GM11168 (cell line): ENCODE measurements around the gene PLXNA2.

Experiments
- in situ Hi-C: fragments of 300-500 bp; cut with MboI; formaldehyde crosslinking; loops from one replicate; pipeline ENCODE4 v1.12.0; 2022; ENCODE audit warnings: low sequenced_read_pairs; ENCODE audit not compliant: unreplicated experiment

Gene PLXNA2

DNA sequence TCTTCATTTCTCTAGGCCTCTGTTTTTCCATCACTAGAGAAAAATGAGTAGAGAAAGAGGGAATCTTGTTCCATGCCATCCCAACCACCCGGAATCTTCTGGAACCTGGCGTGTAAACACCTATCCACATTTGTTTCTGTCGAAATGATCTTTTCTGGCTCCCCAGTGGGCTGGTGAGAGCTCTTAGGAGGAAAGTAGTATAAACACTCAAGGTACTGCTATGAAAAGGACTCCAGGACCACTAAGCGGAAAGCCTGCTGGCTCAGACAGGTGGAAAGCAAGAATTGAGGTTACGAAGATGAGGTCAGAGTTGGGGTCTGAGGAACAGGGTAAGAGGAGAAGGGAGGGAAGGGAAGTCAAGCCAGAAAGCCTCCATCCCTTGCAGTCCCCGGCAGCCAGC is 90.8 kb downstream of the PLXNA2 start:
- in situ Hi-C loops, result no loop called here

DNA sequence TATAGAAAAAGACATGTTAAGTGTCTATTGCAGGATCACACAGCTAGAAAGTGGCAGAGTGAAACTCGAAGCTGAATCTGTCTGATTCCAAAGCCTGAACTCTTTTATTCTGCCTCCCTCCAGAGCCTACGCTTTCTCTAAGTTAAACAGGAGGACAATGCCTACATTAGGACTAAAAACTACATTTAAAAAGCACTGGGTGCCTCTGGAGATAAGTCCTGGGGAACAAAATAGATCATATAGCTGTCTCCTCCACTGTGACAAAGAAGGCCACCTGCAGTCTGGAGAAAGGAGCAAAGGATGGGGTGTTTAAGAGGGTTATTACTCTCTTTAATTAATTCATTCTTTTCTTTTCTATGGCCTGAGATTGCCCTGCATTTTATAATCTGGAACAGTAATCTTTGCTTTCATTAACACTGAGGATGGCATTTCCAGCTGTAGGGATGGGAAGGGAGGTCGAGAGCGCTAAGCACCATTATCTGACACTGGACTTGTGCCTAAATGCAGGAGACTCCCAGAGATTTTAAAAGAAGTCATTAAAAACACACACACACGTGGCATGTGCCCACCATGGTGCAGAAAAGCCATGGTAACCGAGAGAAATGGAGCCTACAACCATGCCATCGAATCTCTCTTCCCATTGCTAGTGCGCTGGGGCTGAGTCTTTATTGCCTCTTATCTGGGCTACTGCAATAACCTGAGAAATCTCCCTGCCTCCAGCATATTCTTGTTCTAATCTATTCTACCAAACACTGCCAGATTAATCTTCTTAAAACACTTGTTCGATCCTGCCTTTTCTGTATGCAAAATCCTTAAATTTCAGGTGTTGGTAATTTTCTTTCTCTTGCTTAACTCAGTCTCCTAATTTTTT is 92.2 kb downstream of the PLXNA2 start:
- in situ Hi-C loops, result no loop called here

DNA sequence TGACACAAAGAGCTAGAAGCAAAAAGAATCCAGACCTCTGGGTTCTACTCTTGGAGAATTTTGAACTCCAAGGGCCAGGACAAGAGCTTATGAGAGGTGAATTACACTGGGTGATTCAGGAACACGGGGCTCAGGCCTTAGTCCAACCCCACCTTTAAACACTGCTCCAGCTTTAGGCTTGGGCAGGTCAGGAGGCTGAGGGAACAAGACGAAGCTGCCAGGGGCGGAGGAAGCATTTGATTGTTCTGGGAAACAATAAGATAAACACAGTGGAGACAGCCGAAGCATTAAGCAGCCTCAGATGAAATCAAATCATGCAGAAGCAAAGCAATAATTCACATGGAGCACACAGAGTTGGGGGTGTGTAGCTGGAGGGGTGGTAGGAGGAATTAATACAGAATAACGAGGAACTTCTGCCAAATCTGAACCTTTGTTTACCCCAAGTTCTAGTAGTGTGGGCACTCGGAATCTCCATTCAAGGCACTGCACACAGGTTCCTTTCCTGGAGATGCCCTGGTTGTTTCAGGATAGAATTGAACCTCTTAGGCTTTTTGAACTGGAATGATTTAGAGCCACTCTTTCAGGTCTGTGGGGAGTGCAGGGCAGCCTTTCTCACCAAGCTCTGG is 93.2 kb downstream of the PLXNA2 start:
- in situ Hi-C loops, result no loop called here

DNA sequence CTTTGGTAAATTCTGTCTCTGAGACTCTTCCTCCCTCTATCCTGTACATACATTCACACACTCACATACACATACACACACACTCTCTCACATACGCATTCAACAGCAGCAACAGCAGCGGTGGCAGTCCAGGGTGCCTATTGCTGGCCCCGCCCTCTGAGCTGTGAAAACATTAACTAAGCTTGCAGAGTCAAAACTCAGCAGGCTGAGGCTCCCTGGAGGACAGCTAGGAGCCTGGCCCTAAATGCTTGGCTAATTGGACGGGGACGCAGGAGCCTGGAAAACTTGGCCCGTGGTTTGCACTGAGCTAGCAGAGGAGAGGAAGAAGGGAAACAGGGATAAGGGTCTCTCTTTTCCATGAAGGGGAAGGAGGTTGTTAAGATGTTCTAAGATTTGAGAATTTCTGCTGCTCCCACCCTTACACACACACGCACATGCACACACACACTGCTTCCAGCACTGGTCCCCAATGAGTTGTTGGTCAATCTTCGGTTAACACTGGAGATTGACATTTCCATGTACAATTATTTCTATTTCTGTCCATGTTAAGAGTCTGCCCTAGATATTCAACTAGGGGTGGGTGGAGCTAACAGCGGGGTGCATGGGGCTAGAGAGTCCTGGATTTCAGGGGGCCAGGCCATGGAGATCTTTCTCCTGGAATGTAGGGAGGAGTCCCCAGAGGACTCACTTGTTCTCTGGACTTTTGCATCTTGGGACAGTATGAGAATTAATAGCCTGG is 94.2 kb downstream of the PLXNA2 start:
- in situ Hi-C loops, result no loop called here

DNA sequence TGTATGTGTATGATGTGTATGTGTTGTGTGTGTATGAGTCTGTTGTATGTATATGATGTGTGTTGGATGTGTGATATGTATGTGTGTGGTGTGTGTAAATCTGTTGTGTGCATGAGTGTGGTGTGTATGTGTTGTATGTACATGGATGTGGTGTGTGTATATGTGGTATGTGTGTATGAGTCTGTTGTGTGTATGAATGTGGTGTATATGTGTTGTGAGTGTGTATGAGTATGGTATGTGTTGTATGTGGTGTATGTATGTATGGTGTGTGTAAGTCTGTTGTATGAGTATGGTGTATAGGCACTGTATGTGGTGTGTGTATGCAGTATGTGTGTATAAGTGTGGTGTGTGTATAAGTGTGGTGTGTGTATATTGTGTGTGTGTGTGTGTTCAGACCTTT is 95.0 kb downstream of the PLXNA2 start:
- in situ Hi-C loops, result no loop called here

DNA sequence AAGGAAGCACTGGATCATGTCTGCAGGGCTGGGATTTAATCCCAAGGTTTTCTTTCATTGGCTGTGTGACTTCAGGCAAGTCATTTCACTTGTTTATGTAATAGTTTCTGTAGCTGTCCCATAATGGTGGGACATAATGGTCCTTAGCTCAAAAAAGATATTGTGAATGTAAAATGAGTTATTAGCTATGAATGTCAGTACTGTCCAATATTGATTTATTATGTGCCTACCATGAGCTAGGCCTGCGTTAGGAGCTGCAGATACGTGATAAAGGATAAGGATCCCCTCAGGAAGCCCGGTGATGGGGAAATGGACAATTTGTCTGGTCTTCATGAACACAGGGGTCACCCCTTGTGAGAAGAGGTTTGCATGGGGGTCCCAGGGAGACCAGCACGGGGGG is 95.8 kb downstream of the PLXNA2 start:
- in situ Hi-C loops, result no loop called here

DNA sequence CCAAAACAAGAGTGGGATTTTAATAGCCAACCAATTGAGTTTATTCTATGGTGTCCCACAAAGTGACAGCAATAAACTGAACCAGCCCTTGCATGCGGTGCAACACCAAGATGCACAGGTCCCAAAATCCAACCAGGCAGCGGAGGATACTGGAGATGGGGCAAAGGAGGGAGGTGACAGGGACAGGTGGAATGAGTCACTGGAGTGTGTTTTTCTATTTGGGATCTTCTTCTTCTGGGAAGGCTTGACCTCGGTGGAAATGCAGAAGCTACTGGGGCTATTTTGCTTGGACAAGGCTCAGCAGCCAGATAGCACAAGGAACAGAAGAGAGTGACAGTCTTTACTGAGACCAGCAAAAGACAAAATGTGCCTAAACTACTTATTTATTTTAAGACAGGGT is 97.5 kb downstream of the PLXNA2 start:
- in situ Hi-C loops, result no loop called here

DNA sequence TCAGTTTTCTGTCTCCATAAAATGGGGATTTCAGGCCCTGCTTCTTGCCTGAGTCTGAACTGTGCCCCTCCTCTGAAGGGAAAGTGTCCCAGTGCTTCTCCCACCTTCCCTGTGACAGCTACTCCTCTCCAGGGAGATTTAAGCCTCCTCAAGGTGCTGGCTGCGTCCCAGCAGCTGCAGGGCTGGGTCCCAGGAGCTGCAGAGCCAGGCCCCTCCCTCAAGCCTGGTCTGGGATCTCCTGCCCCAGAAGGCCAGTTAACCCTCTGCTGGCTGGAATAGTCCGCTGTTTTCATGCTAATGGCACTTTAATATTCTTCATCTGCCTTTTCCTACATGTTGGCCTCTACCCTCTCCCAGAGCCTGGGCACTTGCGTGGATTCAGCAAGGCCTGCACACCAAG is 99.0 kb downstream of the PLXNA2 start:
- in situ Hi-C loops, result no loop called here

DNA sequence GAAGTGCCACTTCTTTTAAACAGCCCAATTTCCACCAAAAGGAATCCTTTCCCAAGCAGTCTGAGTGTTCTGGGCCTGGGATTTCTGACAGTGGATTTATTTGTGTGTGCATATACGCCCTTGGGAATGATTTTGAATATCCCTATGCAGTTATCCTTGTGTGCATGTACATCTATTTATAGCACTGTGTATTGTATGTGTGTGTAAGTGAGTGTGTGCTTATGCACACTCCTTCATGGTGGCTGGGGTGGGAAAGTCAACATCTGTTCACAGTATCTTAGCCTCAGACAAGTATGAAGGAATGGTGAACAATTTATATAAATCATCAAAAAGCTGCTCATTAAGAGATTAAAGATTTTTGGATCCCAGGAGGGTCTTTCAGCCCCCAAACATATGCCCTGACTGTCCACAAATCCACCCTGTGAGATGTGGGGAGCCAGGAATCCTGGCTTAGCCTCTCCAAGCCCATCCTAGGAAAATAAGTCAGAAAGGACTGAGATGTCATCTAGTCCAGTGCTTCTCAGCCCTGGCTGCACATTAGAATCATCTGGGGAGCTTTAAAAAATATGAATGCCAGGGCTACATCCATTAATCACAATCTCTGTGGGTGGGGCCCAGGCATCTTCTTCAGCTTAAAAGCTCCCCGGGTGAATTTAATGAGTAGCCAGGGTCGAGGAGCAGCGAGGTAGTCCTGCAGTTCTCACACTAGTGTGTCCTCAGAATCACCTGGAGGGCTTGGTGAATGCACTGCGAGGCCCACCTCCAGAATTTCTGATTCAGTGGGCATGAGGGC is 101.4 kb downstream of the PLXNA2 start:
- in situ Hi-C loops, result no loop called here

DNA sequence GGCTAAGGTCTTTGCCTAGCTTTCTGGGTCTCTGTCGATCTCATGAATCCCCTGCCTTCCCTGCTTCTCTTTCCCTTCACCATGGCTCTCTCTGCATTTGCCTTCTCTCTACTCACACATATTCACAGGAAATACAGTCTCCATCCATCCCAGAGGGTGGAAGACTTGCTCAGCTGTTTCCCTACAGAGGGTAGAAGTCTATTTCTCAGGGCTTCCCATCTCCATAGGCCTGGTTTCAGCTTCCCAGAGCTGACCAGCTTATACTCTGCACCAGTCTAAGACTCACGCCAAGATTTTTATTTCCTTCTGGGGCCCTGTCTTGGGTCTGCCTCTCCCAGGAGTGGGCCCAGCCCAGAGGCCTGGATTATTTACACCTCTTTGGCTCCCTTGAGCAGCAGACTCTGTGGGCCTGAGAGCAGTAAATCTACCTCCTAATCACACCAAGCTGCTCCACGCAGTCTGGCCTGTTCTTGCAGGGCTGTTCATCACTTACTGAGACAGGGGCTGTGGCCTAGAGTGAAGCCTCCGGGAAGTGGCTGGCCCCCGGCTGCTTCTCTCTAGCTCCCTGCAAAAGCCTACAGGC is 102.5 kb downstream of the PLXNA2 start:
- in situ Hi-C loops, result no loop called here

DNA sequence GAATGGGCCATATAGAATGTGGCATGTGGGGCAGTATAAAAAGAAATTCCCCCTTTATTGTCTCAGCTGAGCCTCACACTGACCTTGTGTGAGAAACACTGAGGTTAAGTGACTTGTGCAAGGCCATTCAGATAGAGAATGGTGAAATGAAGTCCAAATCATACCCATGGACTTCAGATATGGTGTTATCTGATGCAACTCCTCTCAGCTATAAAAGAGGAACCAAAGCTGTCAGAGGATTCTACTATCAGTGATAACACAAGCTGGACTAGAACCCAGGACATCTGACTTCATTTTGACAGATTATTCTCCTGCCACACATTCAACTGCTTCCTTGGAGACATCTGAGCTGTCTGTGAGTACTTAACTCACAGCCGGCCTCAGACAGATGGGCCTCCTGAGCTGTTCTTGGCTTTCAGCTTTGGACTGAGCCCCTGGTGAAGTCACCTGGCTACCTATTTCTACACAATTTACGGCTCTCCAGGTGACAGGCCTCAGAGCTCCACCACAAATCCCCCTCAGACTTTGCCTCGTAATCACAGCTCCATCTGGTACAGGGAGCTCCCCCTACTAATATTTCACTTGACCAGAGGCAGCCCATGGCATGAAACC is 104.6 kb downstream of the PLXNA2 start:
- in situ Hi-C loops, result loop anchor here (10.0 kb wide), 1 partner anchor 105 kb away; the partner anchor contains the start of gene PLXNA2

DNA sequence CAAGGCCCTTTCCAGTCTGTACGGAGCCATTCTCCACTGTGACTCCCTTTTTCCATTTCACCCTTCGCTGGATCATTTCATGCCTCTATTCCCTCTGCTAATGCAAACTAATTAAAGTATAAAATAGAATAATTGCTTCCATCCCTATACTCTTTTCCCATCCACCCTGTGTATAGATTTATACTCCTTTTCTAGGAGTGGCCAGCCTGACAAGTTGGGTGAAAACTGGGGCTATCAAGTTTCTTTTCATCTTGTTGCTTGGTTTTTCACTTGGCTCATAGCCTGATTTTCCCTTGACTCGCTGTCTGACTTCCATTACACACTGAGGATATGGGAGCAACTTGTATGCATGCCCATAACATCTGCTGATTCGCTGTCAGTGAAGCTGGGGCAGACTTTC is 107.0 kb downstream of the PLXNA2 start:
- in situ Hi-C loops, result loop anchor here (10.0 kb wide), 1 partner anchor 108 kb away; the partner anchor contains the start of gene PLXNA2

DNA sequence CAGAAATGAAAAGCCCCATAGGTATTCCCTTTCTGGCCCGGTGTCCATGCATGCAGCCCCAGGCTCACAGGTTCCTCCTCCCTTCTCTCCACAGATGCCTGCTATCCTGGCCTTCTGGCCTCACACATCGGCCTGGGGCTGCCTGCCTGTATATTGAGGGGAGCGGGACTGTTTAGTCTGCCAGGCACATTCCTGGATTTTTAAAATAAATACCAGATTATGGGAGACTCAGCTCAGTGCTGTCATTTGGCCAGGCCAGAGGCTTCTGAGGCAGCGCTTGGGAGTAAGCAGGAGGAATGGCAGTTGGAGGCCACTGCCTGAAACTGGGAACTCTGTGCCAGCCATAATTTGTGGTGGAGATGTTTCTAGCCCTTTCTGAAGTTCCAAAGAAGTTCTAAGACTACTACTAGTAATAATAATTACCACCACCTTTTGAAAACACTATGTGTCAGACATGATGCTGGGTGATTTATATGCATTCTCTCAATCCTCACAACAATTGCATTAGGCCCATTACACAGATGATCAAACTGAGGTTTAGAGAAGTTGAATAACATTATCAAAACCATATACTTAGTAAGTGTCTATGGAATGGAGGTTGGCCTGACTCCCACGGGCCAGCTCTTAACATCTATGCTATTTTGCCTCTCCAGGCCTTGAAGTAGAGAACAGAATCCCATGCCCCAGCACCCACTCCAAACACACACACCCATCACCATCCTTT is 107.6 kb downstream of the PLXNA2 start:
- in situ Hi-C loops, result loop anchor here (10.0 kb wide), 1 partner anchor 108 kb away; the partner anchor contains the start of gene PLXNA2

DNA sequence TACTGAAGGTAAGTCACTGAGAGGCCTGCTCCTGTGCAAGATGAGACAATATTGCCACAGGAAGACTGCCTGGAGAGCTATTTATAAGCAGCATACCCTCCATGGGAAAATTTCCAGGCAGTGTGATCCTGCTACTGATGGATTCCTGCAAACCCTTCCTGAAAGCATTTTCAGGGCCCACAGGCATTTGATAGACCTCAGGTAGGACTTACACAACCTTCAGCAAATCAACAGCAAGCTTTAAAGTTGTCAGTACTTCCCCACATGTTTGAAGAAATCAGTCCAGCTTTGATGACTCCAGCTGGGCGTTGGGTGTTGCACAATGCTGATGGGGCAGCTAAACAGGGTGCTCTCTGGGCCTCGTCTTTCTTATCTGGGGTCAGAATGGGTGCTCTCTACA is 108.8 kb downstream of the PLXNA2 start:
- in situ Hi-C loops, result loop anchor here (10.0 kb wide), 1 partner anchor 109 kb away; the partner anchor contains the start of gene PLXNA2

DNA sequence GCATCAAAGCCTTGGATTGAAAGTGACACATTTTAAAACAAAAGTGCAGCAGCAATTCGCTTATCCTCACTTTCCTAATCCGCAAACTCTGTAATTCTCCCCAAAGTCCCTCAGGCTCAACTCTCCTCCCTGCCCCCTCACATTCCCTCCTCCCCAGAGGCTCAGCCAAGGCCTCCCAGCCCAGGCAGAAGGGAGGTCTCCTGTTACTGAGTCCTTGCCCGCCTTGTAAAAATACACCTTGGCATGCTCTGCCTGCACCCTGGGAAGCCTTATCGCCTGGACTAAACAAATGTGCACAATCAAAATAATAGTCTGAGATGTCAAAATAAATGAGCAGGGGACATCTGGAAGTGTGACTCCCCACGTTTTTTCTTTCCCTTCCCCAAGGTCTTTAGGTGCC is 109.7 kb downstream of the PLXNA2 start:
- in situ Hi-C loops, result loop anchor here (10.0 kb wide), 1 partner anchor 110 kb away; the partner anchor contains the start of gene PLXNA2

DNA sequence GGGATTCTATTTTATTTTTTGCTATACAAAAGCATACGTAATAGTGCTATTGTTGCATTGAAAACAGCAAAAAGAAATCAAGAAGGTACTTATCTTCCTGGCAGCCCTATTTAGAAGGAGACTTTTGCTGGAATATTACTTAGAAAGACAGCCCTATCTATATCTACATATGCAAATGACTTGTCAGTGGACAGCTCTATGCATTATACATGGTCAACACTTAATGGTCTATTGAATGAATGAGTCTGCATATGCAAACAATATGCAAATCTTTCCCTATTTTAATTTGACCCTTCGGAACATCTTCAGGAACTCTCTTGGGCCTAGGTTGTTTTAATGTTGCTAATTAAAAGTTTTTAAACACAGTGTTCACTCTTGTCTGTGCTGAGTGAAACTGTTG is 110.8 kb downstream of the PLXNA2 start:
- in situ Hi-C loops, result loop anchor here (10.0 kb wide), 1 partner anchor 111 kb away; the partner anchor contains the start of gene PLXNA2

DNA sequence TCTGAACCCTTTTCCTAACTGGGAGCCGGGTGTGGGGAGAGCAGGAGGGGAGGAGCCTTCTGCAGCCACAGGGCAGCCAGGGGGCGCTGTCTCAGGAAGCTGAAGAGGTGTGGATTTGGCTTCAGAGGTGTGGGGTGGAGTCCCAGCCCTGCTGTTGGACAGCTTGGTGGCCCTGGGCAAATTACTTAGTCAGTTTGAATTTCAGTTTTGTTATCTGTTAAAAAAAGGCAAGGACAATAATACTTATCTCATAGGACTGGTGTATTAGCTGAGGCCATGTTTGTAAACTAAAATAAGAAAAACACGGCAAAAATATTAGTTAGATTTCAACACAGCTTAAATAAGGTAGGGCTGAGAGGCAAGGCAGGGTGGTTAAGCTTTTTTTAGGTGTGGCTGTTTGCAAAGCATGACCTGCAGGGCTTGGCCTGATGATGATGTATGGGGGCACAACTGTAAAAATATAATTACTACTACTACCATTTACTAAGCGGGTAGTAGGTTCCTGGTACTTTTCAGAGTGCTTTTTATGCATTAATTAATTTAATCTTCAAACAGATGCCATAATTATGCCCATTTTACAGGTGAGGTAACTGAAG is 111.8 kb downstream of the PLXNA2 start:
- in situ Hi-C loops, result loop anchor here (10.0 kb wide), 1 partner anchor 112 kb away; the partner anchor contains the start of gene PLXNA2
